GM21786 (cell line): ENCODE data around the gene MRPL36.

Experiments
- ATAC-seq: cut with Tn5 transposase; IDR thresholded peaks from one replicate; pipeline ENCODE4 v1.9.1; 2021; ENCODE audit not compliant: unreplicated experiment

The MRPL36 gene

DNA sequence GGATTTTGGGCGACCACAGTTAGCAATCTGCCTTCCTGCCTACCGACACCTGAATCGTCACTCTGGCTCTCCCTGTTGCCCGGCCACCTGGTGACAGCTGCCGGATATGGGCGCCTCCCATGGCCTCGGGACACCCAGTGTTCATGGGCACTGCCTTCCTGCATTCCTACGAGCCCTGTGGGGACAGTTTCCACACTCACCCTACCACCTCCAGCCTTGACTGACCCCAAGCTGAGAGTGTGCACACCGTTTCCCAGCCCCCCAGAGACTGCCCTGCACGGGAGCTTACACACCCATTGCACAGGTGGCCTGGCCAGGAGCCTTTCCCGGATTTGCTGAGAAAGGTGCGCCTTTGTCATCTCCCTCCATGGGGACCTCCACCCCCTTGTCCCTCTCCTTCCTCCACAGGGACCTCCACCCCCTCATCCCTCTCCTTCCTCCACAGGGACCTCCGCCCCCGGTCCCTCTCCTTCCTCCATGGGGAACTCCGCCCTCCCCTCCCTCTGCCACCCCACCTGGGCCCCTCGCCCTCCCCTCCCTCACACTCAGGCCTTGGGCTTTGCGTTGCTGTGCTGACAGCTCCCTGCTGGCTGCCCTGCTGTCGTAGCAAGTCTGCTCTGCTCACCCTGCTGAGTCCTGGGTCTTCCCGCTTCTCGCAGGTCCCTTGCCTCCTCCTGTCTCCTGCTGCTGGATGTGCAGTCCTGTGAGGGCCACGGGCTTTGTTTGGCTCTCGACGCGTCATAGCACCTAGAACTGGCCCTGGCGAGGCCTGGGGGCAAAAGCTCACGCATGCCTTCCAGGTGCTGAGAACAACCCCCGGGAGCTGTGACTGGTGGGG is 48.4 kb downstream of the MRPL36 start:
- ATAC-seq = no peak

DNA sequence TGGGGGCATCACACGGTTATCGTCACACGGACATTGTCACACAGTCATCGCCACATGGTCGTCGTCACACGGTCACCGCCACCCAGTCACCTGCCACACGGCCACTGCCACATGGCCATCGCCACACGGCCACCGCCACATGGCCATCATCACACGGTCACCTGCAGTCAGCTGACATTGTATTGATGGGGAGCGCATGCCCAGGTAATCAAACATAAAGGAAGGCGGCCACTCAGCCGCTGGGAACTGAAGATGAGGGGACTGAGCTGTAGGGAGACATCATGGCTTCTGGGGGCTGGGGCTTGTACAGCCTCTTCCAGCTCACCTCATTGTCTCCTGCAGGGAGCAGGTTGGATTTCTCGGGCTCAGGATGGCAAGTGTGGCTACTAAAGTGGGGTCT is 49.2 kb downstream of the MRPL36 start:
- ATAC-seq = no peak

DNA sequence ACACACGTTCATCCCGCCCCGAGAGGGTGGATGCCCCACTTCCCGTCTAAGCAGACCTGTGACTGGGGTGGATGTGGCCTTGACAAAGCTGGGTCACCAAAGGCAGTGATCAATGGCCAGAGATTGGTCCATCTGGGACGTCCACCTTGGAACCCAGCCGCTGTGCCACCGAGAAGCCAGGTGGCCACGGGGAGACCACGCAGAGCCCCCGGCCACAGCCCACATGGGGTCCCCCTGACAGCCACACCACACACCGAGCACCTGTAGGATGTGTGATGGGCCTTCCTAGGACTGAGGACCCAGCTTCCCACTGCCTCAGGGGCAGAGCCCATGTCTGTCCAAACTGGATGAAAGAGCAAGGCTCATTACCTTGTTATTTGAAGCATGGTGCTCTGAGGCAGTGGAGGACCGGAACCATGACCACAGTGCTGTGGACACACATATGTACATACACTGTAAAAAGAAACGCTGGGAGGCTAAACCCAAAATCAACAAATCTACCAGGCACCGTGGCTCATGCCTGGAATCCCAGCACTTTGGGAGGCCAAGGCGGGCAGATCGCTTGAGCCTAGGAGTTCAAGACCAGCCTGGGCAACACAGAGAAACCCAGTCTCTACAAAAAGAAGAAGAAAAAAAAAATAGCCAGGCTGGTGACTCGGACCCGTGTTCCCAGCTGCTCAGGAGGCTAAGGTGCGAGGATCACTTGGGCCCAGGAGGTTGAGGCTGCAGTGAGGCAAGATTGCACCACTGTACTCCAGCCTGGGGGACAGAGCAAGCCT is 50.1 kb downstream of the MRPL36 start:
- no peak for ATAC-seq

DNA sequence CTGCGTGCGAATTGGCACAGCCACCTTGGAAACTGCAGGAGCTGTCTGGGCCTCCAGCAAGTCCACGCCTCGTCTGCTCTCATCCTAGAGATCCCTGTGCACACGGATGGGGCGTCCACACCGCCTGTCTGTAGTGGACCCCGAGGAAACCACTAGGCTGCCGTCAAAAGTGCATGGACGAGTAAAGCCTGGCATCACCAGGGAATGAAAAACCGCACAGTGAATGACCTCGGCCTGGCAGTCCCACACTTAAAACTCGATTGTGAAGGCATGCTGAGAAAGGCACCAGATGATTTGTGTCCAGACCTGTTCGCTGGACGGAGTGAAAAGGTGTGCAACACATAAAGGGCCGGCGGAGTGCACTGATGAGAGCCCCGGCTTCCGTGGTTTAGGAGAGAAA is 50.8 kb downstream of the MRPL36 start:
- no peak for ATAC-seq
